Breast epithelium (tissue), 4 donors: Measurements from ENCODE around the gene RAB11FIP5. TPM values are rescaled to one million over a fixed set of nuclear protein-coding genes. Genes with fewer than 3 reads are reported as not detected.
A peak's percentile ranks its signal among the peaks of the same experiment; 100 is the strongest.

Experiments used
- DNase-seq, 2 donors: peaks; one replicate each; pipeline ENCODE4 v3.0.0-alpha.2; 2019; ENCODE audit warnings: low spot score in 2 of 2
- H3K27ac ChIP-seq, 2 donors: fragments of 200-600 bp; sonication (generic) in 1 of 2; one replicate each; pipeline ENCODE4 v1.5.1; 2016 to 2019; ENCODE audit warnings: mild to moderate bottlenecking in 1 of 2
- H3K27me3 ChIP-seq, 2 donors: fragments of 200-600 bp; sonication (generic) in 1 of 2; one replicate each; pipeline versions ENCODE4 v1.5.1 to v1.6.0; 2017 to 2019; ENCODE audit warnings: control low read depth in 1 of 2, mild to moderate bottlenecking in 1 of 2
- H3K36me3 ChIP-seq: fragments of 200-600 bp; one replicate; pipeline ENCODE4 v1.5.1; 2019
- H3K4me1 ChIP-seq, 2 donors: fragments of 200-600 bp; sonication (generic); one replicate each; pipeline ENCODE4 v1.5.1; 2016 to 2019; ENCODE audit warnings: control low read depth in 1 of 2
- H3K4me3 ChIP-seq, 3 donors: fragments of 200-600 bp; sonication (generic); 1 replicate in 2 of 3; 2 replicates in 1 of 3; pipeline ENCODE4 v1.5.1; 2016 to 2019; ENCODE audit warnings: mild to moderate bottlenecking in 3 of 3, moderate library complexity in 2 of 3
- H3K9me3 ChIP-seq, 2 donors: fragments of 200-600 bp; sonication (generic) in 1 of 2; one replicate each; pipeline ENCODE4 v1.5.1; 2016 to 2019; ENCODE audit warnings: control low read depth in 1 of 2
- POLR2A ChIP-seq: fragments of 450-650 bp; IDR thresholded peaks from one replicate; pipeline ENCODE4 v1.6.1; 2016; ENCODE audit warnings: antibody characterized with exemption, mild to moderate bottlenecking, moderate library complexity
- POLR2AphosphoS5 ChIP-seq, 3 donors: sonication (generic); formaldehyde crosslinking; IDR thresholded peaks; one replicate each; pipeline ENCODE4 v1.6.1; 2017; ENCODE audit warnings: antibody characterized with exemption in 3 of 3
- intact Hi-C: fragments of 100-400 bp; cut with DNase I; formaldehyde crosslinking; loops from one replicate; pipeline ENCODE4 v1.15.1; 2023; ENCODE audit warnings: low total_unique reads
- total RNA-seq, 3 donors: library from RNA; depleted of rRNA; stranded (reverse); fragments of >200 nt; gene quantifications; one replicate each; pipeline ENCODE4 v1.1.0, GENCODE V29; 2016
- TF ChIP-seq, protein P1 (sequence below), 3 donors: fragments of 450-650 bp; IDR thresholded peaks; one replicate each; pipeline ENCODE4 v1.5.1; 2016 to 2017; ENCODE audit warnings: antibody characterized with exemption in 3 of 3, mild to moderate bottlenecking in 3 of 3, moderate library complexity in 3 of 3

RAB11FIP5 gene
- total RNA-seq, 3 donors from 2014 or later = 20.6 to 27.4 (median 26.5) TPM

DNA sequence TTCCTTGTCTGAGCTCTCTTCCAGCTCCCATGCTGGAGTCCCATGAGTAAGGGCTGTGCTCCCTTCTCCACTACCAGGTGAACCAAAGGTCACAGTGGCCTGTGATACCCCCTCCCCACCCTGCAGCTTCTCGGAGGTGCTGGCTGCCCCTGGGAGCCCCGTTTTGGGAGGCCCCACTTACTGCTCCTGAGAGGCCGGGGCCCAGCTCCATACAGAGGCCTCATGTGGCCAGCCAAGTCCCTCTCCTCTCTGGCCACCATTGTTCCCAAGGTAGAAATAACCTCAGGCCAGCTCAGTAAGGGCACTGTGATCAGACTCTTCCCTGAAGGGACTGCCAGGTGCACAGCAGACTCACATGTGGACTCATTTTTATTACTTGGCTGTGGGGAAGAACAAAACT lies 6.0 kb downstream of the RAB11FIP5 start:
- no peak overlapping the region for H3K27ac ChIP-seq
- intact Hi-C loops = no loop called here
- DNase-seq = peak in 1 of 2 donors; percentile 6
- H3K4me3 ChIP-seq = no peak overlapping the region
- H3K36me3 ChIP-seq = no peaks in the 10 kb centered on the region
- no peaks in the 10 kb centered on the region for H3K27me3 ChIP-seq
- TF ChIP-seq POLR2AphosphoS5 (IDR thresholded peaks at IDR 0.05) (no peak), POLR2A (no peak)
- TF ChIP-seq, protein P1, sequence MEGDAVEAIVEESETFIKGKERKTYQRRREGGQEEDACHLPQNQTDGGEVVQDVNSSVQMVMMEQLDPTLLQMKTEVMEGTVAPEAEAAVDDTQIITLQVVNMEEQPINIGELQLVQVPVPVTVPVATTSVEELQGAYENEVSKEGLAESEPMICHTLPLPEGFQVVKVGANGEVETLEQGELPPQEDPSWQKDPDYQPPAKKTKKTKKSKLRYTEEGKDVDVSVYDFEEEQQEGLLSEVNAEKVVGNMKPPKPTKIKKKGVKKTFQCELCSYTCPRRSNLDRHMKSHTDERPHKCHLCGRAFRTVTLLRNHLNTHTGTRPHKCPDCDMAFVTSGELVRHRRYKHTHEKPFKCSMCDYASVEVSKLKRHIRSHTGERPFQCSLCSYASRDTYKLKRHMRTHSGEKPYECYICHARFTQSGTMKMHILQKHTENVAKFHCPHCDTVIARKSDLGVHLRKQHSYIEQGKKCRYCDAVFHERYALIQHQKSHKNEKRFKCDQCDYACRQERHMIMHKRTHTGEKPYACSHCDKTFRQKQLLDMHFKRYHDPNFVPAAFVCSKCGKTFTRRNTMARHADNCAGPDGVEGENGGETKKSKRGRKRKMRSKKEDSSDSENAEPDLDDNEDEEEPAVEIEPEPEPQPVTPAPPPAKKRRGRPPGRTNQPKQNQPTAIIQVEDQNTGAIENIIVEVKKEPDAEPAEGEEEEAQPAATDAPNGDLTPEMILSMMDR (IDR thresholded peaks at IDR 0.05) = no peak
- no peaks in the 10 kb centered on the region for H3K9me3 ChIP-seq
- peaks cover 9 to 12% of the 10 kb centered on the region in 2 donors for H3K4me1 ChIP-seq

DNA sequence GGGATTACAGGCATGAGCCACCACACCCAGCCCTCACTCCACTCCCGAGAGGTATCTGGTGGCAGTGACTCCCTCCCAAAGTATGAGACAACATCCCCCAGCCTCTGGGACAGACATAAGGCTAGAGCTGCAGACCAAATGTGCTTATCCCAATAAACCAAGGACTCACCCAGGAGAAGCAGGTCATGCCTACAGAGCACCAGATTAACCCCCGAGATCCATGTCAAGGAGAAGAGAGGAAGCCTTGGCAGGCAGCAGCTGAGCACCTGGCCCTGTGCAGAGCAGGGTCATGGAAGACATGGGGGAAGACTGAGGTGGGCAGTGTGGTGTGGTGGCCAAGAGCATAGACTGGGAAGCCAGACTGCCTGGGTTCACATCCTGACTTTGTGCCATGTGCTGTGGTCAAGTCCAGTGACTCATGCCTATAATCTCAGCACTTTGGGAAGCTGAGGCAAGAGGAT lies 7.2 kb downstream of the RAB11FIP5 start:
- Histone ChIP-seq H3K36me3 (no peaks in the 10 kb centered on the region), H3K9me3 (no peaks in the 10 kb centered on the region), H3K27me3 (no peaks in the 10 kb centered on the region), H3K27ac (no peak overlapping the region), H3K4me1 (peaks cover 1 to 9% of the 10 kb centered on the region in 2 donors), H3K4me3 (no peak overlapping the region)
- DNase-seq = peak in 1 of 2 donors; percentile 20
- no peak for TF ChIP-seq POLR2A
- intact Hi-C loops = no loop called here

DNA sequence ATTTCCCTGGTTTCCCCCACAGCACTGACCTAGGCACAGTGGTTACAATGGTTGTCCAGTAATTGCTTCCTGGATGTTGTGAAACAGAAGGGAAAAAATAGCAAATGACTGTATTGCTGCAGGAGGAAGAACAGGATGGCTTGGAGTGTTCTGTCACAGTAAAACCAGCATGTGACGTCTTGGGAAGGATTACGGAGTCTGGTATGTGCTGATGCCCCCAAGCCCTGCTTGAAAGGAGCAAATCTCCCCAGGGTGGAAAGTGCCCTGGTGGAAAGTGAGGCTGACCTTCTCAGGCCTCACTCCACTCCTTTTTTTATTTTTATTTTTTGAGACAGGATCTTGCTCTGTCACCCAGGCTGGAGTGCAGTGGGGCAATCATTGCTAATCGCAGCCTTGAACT lies 7.8 kb downstream of the RAB11FIP5 start:
- no peak for DNase-seq
- H3K9me3 ChIP-seq = no peaks in the 10 kb centered on the region
- no peaks in the 10 kb centered on the region for H3K36me3 ChIP-seq
- no peak overlapping the region for H3K27ac ChIP-seq
- H3K4me1 ChIP-seq = peaks cover 0 to 9% of the 10 kb centered on the region in 2 donors
- H3K27me3 ChIP-seq = no peaks in the 10 kb centered on the region
- intact Hi-C loops = no loop called here
- no peak for TF ChIP-seq POLR2AphosphoS5 (IDR thresholded peaks at IDR 0.05)
- TF ChIP-seq, protein P1 (IDR thresholded peaks at IDR 0.05) = no peak
- TF ChIP-seq POLR2A = no peak
- no peak overlapping the region for H3K4me3 ChIP-seq

DNA sequence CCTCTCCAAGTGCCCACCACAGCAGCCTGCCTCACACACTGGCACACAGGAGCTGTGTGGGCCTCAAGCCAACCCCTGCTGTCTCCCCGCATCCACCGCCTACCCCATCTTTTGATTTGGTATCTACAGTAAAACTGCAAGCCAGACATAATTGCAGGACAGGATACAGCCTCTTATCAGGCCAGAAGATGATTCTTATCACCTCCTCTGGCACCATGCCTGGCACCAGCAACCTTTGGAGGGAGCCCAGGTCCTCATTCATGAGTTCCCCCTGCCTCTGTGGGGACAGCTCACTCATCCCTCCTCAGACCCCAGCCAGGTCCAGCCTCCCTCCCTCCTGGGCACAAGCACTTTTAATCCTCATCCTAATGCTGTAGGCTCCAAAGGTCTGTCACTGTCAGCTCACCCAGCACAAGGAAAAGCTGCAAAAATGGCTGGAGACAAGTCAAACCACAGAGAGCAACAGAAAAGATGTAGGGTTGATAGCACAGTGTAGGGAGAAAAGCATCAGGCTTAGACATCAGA lies 9.7 kb downstream of the RAB11FIP5 start:
- Histone ChIP-seq H3K27me3 (no peaks in the 10 kb centered on the region), H3K27ac (no peak overlapping the region), H3K36me3 (no peaks in the 10 kb centered on the region), H3K4me3 (no peak overlapping the region), H3K4me1 (peaks cover 0 to 9% of the 10 kb centered on the region in 2 donors), H3K9me3 (no peaks in the 10 kb centered on the region)
- TF ChIP-seq, protein P1 (IDR thresholded peaks at IDR 0.05) = no peak
- TF ChIP-seq POLR2AphosphoS5 (IDR thresholded peaks at IDR 0.05) (no peak), POLR2A (no peak)
- DNase-seq = no peak
- intact Hi-C loops = no loop called here

DNA sequence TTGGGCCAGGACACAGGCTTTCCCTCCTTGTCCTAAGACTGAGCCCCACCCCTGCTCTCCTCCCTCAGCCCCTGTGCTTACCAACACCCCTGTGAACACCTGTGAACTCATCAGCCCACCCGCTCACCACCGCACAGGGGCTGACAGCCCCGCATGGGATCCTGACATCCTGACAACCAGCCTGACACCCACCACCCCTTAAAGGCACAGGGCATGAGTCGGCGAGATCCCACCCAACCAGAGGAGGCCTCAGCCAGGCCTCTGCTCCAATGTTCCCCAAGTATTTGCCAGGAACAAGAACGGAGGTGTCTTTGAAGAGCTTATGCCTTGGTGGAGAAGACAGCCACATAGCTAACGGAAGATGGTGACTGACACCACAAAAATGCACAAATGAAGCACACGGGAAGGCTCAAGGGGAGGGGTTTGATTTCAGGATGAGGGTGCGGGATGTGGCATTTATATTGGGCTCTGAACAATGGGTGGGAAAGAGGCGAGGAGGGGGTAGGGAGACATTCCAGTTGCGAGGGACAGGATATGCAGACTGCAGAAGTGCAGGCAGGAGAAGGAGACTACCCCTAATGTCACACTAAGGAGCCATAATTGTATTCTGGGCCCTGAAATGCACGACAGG lies 11.0 kb downstream of the RAB11FIP5 start:
- DNase-seq = no peak
- intact Hi-C loops = no loop called here
- TF ChIP-seq, protein P1 (IDR thresholded peaks at IDR 0.05) = no peak
- TF ChIP-seq POLR2A (no peak), POLR2AphosphoS5 (IDR thresholded peaks at IDR 0.05) (no peak)
- no peaks in the 10 kb centered on the region for H3K4me1 ChIP-seq
- H3K27me3 ChIP-seq = no peaks in the 10 kb centered on the region
- no peak overlapping the region for H3K4me3 ChIP-seq
- no peaks in the 10 kb centered on the region for H3K36me3 ChIP-seq
- H3K9me3 ChIP-seq = no peaks in the 10 kb centered on the region
- H3K27ac ChIP-seq = no peak overlapping the region
